CD4-positive, alpha-beta T cell treated with Interleukin-10 for 1 hour (primary cell): ENCODE results near the gene PQBP1.
A peak's percentile ranks its signal among the peaks of the same experiment; 100 is the strongest.

Source experiments
- DNase-seq: peaks from one replicate; pipeline ENCODE4 v3.0.0-alpha.2; 2020

Gene PQBP1

DNA sequence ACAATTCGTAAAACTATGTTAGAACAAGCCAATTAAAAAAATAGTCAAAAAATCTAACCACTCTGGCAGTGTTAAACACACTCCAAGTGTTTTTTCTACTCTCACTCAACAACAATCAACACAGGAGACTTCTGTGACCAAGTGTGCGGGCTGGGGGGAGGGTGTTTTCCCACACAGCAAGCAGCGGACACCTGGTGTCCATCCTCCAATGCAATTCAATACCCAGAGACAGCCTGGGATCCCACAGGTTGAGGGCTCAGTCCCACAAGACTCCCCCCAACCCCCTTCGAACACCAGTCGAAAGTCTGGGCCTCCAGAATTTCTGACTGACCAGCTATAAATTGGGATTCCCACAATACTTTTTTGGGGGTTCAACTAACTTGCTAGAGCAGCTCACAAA lies 29.4 kb downstream of the PQBP1 start:
- no peak for DNase-seq

DNA sequence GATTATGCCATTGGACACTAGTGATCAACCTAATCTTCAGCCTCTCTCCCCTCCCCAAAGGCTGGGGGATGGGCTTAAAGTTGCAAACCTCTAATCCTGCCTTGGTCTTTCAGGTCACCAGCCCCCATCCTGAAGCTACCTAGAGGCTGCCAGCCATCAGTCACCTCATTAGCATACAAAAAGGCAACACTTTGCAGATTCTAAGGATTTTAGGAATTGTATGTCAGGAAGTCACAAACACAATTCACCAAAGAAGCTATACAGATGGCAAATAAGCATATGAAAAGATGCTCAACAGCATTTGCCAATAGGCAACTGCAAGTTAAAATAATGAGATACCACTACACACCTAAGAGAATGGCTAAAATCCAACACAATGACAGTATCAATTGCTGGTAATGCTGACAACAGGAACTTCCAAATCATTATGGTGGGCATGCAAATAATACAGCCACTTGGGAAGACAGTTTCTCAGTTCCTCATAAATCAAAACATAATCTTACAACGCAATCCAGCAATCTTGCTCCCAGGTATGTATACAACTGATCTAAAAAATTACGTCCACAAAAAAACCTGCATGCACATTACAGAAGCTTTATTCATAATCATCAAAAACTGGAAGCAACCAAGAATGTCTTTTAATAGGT lies 30.1 kb downstream of the PQBP1 start:
- no peak for DNase-seq

DNA sequence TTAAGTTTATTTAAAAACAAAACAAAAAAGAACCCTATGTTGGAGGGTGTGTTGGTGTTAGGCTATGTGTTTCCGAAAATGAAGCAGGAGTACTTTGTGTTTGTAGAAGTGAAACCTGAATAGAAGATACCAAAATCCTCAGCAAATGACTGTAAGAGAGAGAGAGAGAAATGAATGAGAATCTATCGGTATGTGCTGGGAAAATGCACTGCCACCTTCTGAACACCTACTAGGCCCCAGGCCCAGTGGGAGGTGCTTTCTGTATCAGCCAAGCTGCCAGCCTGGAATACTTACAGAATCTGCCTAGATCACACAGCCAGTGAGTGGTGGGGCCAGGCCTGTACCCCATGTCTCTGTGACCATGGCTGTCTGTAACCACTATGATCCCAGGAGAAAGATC lies 36.0 kb downstream of the PQBP1 start:
- DNase-seq, result no peak

GRCh38 chrX:48934581-48935300 lies 37.0 kb downstream of the PQBP1 start:
- DNase-seq, result peak; percentile 82

GRCh38 chrX:48935301-48935670 lies 37.6 kb downstream of the PQBP1 start:
- no peak for DNase-seq

DNA sequence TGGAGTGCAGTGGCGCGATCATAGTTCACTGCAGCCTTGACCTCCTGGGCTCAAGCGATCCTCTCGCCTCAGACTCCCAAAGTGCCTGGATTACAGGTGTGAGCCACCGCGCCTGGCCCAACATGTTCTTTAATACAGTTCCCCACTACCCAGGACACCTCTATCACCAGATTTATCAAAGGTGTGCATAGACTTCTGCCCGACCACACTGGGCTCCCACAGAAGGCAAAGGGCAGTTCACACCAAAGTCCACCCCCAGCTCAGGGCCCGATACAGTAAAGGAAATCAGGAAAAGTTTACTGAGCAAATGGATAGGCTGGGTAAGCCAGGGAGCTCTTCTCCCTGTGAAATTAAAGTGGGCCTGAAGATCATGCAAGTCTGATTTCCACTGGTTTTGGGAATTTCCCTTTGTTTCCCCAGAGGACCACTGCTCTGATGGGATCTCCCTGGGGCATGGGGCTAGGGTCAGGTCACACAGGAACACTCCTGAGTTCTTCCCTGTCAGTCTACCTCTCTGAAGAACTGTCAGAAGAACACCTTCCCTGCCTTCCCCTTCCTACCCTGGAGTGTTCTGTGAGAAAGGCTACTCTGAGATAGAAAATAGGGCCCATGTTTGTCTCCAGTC lies 38.8 kb downstream of the PQBP1 start:
- DNase-seq, result peak; percentile 23

DNA sequence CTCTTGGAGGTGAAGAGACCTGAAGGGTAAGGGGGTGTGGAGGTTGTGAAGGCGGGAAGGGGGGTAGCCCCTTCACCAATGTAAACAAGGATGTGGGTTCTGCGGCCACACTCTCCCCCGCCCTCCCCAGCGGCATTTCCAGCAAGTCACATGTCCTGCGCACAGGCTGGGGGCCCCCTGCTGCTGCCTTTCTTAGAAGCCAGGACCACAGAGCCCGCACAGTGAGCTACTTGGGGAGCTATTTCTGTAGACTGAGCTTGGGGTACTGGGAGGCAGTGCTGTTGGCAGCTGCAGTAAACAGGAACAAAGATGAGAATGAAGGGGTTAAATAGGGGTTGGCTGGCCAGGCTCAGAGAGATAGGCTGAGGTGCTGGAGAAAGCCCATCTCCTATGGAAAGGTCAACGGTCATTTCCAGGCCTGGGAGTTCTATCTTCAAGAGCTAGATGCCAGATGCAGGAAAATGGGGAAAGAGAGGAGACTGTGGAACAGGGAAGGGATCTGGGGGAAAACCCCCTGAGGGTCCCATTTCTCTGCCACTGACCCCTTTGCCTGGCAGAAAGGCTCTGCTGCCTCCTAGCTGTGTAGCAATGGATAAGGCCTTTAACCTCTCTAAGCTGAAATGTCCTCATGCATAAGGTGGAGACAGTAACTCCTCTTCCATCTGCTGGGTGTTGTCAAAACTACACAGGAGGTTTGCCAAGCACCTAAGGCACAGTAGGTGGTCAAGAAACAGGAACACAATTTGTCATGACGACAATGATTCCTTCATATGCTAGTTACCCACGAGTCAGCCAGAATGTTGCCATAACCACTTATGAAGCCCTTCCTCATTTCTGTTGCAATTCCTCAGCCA lies 39.6 kb downstream of the PQBP1 start:
- DNase-seq, result peak; percentile 94

- DNase-seq, result peak; percentile 91
These were observed 41.1 kb downstream of the PQBP1 start for GRCh38 chrX:48938721-48939425.

DNA sequence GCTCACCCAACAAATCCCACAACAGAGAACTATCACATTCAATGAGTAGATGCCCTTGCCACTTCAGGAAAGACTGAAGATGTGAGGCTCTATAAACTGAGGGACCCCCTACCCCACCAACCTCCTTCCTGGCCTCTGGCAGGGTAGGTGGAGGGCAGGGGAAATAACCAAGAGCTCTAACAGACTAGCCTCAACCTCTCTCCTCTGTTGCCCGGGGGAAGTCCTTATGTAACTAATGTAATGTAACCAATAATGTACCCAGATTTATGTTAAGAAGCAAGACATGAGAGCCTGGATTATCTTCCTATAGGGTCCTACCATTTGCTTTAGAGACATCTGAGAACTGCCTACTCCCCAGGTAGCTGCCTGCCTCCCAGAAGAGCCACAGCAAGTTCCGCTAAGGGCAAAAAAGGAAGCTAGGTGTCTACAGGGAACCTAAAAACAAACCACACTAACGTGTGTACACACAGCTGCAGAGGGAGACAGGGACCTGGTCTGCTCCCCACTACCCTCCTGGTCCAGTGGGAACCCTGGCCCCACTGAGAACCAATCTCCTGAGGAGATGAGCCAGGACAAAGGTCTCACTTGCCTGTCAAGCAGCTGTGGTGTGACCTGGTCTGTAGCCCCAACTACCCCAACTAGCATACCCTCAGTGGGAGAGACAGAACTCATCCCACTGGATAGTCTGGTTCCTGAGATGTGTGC lies 41.9 kb downstream of the PQBP1 start:
- peak; percentile 70 for DNase-seq

DNA sequence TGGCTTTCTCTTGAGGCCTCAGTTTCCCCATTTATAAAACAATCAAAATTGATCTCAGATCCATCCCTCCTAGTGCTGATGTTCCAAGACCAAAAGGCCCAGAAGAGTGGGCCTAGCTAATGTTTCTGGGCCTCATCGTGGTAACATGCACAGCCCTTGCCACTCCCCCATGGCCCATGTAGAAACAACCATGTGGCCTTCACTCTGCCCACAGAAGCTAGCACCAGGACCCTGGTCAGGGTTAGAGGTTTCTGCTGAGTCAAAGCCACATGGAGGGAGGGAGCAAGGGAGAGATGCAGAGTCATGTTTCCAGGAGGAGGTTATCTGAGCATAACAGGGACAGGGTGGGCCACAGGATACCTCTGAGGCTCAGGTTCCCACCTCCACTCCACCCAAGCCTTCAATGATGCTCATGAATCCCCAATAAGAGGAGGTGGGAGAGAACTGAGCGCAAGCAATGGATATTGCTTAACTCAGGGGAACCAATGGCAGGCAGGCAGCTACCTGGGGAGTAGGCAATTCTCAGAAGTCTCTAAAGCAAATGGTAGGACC lies 42.8 kb downstream of the PQBP1 start:
- peak; percentile 22 for DNase-seq

GRCh38 chrX:48942895-48943294 lies 45.2 kb downstream of the PQBP1 start:
- no peak for DNase-seq

GRCh38 chrX:48945517-48946348 lies 48.0 kb downstream of the PQBP1 start:
- DNase-seq, result peak; percentile 69

- DNase-seq, result no peak
These were observed 50.9 kb downstream of the PQBP1 start for GRCh38 chrX:48948589-48948988.
